CD4-positive, alpha-beta T cell treated with Interleukin-2 at 100 ng/mL for 4 hours (primary cell): ENCODE results near the gene FAM107A.

ENCODE experiments used
- DNase-seq: peaks from one replicate; pipeline ENCODE4 v3.0.0-alpha.2; 2020; ENCODE audit warnings: low spot score

The FAM107A gene

DNA sequence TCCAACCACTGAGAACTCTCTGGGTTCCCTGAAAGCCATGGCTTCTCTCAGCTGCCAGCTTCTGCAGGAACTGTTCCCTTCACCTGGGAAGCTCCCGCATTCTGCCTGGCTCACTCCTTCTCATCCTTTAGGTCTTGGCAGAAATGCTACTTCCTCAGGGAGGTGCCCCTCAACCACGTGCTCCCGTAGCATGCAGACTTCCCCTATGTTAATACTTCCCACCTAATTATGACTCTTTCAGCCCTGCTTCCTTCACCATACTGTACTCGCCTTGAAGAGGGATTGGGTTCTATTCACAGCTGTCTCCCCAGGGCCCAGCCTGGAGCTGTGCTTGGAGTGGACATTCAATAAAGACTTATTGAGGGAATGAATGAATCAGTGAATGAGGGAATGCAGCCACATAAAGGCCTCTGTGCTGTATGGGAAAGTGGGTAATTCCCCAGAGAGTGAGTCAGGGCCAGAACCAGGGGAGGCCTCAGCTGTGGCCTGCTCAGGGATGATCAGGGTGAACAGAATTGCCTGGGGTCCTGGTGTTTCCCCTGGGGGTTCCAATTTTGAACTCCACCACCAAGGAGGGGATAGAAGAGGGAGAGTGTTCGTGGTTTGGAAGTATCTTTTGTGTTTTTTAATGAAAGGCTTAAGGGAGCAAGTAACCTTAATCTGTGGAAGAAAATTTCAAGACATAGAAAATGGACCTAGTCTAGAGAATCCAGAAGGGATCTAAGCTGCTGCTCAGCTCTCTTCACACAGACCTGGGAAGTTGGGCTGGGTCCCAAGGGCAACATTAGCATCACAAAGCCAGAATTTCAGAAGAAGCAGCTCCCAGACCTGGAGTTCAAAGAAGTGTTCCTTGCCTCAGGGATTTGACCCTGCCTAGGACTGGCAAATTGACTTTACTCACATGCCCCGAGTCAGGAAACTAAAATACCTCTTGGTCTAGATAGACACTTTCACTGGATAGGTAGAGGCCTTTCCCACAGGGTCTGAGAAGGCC is 14.6 kb upstream of the FAM107A start:
- no peak for DNase-seq

DNA sequence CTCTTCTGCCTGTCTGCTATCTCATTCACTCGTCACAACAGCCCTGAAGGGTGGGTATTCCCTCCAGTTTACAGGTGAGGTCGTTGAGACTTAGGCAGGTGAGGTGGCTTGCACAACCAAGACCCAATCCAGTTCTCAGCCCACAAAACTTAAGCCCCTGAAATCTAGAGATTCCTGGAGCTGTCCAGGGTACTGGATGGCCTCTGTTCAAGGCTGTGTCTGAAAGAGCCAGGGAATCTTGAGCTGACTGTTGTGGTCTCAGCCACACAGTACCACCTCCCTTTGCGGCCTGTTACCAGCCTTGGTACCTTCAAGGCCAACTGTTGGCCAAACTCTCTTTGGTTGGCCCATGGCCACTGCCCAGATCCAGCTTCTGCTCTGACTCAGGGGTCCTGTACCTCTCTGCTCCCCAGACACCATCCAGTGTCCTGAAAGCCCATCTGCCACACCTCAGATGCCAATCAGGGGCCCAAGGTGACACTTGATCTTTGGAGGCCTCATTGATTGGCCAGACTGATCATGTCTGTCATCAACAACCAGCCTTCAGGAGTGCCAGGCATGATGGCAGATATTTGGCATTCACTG is 10.9 kb upstream of the FAM107A start:
- no peak for DNase-seq

DNA sequence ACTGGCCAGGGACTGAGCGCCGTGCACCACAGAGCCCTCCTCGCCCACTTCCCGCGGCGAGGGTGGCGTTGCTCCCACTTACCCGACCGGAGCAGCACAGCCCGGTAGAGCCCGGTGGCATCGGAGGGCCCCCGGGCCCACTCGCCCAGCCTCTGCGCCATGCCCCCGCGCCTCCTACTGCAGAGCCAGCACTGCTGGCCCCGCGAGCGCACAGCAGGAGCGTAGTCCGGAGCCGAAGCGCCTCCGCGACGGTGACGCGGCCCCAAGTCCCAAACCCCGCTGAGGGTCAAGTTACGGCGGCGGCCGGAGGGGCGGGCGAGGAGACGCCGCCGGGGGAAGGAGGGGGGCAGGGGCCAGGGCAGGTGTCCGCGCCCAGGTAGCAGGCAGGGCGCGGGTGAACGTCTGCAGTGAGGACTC is 9.6 kb upstream of the FAM107A start:
- DNase-seq, result no peak

DNA sequence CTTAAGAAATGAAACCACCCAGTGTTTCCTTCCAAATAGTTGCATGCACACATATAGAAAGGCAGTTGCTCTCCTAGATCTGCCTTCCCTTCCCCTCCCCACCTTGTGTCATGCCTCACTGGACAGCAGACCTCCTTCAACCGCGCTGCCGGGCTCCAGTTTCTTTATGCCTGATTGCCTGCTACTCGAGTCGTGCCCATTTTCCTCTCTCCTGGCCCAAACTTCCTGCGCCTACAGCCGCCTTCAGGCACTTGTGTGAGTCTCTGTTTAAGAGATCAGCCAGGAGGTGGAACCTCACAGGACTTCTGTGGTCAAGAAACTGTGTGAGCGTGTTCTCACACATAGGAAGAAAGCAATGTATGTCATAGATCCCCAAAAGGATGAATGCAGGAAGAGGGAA is 8.8 kb upstream of the FAM107A start:
- DNase-seq, result no peak

DNA sequence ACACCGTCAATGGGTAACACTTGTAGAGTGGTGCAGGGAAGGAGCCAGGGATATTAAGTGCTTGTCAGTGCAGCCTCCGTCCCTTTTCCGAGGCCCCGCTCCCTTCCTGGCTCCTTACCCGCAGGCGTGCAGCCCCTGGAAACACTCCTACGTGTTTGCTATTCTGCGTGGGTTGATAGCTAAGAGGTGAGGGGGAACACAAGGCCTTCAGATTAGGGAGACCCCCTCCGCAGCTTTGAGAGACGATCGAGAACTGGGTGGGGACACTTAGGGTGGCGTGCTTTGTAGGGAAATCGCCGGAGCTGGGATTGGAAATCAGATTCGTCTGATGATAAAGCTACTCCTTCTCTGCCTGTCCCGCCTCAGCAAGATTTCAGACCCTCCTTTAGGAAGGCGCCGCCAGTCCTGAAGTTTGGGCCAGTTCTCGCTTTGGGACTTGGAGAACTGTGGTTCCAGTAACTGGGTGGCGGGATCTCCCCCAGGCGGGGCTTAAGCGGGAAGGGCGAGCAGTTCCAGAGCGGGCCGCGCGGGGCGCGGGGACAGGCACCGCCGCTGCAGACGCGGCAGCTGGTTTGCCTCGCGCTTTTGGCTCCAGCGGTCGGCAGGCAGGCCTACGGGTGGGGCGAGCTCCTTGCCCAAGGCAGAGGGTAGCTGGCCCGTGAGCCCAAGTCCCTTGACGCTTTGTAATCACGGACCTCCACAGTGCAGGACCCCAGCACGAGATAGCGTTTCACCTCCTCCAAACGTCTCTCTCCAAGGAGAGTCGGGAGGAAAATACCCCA is 8.0 kb upstream of the FAM107A start:
- peak; percentile 46 for DNase-seq

DNA sequence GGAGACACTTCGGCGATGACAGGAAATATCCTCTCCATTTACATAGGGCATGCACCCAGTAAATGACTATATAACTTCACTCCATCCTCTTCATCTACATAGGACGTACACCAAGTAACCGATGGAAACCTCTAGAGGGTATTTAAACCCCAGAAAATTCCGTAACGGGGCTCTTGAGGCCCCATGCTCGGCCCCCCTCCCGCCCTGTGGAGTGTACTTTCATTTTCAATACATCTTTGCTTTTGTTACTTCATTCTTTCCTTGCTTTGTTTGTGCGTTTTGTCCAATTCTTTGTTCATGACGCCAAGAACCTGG is 7.5 kb upstream of the FAM107A start:
- no peak for DNase-seq

DNA sequence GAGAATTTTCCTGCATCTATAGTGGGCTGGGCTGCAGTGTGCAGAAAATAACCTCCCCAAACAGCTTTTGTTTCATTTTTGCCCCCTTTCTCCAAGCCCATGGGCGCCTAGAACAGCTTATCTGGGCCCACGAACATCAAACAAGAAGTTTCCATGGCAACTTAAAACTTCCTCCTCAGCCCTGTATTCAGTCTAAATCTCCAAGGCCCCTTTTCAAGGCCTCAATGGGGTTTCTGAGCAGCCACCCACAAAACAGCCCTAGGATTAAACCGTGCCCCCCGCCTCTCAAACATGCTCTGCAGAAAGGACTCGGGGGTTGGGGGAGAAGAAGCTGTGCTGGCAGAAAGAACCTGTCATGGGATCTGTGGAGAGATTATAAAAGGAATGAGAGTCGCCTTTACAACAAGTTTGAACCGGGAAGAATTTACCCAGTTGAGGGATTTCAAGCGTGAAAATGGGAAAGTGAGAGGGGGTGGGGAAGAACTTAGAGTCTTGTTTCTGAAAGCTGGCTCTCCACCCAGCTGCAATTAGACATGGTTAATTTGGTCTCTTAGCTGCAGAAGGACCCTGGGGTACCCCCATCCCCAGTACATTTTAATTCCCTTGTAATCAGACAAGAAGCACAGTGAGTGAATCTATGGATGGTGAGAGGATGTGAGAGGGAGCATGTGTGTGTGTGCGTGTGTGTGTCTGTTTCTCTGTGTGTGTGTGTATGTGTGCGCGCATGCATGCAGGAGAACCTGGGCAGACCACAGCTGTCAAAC is 4.3 kb upstream of the FAM107A start:
- DNase-seq, result no peak

DNA sequence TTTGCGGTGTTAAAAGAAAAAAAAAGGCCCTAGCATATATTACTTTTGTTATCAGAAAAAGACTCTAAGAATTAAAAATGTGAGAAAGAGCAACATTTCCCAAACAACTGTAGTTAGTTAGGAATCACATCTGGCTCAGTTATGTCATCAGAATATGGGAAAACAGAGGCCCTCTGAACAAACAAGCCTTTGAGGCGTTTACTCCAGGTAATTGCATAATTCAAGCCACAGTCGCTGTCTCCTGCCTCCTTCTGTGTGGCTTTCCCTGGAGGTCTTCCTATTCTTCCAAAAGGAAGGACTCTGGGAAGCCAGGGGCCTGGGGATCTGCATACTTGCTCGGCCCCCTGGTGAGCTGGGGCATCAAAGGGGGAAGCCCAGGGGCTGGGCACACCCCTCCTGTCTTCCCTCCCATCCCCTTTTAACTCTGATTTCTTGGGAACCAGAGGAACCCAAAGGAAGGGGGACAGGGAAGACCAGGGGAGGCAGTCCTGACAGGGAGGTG is 3.7 kb upstream of the FAM107A start:
- DNase-seq, result no peak

DNA sequence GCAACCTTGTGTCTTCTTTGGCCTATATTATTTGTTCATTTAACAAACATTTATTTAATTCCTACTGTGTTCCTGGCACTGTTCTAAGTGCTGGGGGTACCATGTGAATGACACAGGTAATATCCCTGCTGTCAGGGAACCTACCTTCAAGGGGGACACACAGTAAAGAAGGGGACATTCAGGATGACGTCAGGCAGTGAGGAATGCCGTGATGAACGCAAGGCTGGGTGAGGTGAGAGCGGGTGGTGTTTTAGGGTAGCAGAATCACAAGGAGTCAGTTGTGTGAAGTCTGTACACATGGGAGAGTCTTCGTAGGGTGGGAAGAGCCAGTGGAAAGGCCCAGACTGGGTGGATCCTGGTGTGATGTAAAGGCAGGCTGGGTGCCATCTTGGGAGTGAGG is 1.7 kb upstream of the FAM107A start:
- no peak for DNase-seq

DNA sequence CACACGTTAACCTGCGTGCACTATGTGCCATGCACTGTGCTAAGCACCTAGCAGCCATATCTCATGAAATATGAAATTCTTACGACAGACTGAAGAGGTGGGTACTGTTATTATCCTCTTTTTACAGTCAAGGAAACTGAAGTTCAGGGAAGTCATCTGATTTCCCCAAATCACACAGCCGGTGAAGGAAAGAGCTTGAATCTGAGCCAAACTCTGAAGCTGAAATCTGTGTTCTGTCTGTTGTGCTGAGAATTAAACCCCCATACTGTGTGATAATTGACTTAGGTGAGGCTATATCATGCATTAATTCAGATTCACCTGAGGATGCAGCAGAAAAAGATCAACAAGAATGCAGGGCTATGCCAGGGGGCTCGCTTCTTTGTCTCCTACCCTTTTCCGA is 475 bp downstream of the FAM107A start:
- no peak for DNase-seq

DNA sequence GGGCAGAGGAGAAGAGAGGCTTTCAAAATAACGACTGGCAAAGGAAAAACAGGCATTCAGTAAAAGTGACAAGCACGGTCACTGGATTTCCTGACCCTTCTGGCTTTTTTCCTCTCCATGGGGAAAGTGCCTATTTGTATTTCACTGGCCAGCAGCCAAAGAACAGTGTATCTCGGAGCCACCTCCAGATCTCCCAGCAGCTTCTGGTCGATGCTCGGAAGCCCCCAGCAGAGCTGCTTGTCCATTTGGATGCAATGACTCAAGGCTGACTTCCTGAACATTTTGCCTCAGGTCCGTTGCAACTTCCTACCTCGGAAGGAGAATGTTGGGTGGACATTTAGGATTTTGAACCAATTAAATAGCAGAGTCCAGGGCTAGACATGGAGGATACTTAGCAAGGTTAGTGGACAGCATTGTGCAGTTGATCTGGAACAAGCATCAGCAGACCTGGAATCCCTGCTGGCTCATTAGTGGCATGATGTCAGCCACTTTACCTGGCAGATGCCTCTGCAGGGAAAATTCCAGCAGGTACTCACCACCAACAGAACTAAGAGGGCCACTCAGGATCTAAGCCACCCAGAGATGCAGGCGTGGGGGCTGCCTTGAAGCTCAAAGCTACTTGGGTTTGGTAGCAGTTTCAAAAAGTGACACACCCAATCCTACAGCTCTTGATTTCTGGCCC is 1.1 kb downstream of the FAM107A start:
- no peak for DNase-seq

DNA sequence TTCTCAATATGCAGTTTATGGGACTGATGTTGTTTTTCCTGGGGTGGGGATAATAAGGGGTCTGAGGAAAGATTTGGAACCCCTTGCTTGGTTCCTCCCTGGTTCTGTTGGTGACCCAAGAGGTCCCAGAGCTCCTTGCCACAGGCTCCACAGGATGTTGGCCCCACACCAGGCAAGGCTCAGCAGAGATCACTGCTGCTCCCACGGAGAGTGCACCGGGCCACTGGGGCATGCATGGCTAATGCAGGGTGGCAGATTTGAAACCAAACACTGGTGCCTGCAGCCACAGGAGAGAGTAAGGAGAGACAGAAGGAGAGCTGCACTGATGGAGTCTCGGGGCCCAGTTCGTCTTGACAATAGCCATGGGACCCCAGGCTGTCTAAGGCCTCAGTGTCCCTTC is 2.5 kb downstream of the FAM107A start:
- DNase-seq, result no peak

DNA sequence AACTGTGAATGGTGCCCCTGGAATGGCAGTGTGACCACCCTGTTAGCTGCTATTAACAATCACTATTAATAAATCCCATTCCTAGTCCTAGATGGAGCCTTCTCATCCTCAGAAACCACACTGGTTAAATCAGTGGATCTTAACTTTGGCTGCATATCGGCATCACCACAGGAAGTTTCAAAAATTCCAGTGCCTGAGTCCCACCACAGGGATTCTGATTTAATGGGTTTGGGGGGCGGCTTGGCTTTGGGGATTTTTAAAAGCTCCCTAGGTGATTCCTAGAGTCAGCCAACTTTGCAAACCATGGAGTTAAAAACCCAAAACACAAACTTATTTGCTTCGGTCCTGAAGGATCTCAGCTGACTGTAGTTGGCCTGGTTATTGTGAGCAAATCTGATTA is 3.1 kb downstream of the FAM107A start:
- no peak for DNase-seq

DNA sequence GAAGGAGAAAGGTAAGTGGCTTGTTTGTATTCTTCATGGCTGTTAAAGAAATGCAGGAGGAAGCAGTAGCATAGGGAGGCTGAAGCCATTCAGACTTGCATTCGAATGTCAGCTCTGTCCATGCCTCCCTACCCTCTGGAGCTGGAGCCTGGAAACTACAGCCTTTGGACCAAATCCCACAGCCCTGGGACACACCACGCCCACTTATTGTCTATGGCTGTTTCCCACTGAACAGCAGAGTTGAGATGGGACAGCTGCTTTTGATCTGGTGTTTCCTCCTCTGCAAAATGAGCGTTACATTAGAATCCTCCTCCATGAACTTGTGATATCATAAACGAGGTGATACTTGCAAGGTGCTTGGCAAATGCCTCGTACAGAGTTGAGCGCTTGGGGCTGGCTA is 3.6 kb downstream of the FAM107A start:
- no peak for DNase-seq

DNA sequence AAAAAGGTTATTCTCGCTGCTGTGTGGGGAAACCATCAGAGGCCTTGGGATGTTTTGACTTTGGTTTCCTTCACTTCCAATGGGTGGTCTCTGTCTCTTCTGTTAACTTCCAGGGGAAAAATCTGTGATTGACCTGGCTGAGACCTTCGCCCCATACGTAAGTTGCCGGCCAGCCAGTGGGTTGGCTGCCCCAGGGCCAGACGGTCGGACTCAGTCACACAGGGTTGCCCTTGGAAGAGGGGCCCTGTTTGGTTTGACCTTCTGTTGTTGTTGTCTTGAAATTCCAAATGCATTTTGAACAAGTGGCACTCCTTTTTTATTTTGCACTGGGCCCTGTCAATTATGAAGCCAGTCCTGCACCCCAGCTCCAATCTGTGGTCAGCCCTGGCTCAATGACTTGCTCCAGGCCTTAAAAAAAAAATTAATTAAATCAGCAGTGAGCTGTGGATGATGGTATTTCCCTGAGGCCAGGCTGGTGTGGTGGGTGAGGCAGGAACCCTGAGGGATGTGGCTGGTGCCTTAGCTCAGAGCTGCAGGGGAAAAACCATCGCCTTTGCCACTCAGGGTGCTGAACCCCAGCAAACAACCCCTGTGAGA is 4.5 kb downstream of the FAM107A start:
- DNase-seq, result no peak

DNA sequence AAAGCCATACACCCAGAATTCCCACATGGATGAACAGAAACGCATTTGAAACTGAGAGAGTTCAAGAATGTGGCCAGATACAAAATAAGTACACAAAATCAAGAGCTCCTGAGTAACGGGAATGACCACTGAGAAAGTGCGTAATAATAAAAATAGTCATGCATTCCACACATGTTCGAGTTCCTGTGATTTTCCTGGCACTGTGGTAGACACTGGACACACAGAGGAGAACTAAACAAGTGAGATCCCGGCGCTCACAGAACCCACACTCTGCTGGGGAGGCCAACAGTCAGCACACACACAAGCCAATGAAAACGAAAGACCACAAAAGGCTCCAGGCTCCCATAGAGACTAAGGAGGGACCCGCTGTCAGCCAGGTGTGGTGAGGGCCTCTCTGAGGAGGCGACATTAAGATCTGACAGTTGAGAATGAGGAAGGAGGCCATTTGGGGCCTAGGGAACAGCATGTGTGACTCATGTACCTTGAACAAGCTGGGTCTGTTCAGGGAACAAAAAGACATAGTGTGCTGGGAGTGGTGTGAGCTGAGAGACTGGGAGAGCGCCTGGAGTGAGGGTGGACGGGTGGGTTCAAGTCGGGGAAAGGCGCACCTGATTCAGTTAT is 5.1 kb downstream of the FAM107A start:
- no peak for DNase-seq

DNA sequence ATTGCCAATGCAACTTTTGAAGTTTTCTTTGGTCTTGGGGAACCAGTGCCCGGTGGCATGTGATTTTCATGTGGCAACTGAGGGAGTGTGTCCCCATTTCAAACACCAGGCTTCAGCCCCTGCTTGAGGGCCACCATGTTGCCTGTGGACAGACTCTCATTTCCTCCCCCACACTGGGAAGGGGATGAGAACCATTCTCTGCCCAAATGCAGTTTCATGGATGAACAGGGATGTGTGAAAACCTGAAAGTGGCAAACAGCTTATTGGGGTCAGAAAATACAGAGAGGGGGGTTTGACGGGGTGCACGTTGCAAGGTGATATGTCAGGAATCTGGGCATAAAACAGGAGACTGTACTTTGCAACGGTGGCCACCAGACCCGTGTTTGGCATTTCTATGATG is 6.3 kb downstream of the FAM107A start:
- no peak for DNase-seq

DNA sequence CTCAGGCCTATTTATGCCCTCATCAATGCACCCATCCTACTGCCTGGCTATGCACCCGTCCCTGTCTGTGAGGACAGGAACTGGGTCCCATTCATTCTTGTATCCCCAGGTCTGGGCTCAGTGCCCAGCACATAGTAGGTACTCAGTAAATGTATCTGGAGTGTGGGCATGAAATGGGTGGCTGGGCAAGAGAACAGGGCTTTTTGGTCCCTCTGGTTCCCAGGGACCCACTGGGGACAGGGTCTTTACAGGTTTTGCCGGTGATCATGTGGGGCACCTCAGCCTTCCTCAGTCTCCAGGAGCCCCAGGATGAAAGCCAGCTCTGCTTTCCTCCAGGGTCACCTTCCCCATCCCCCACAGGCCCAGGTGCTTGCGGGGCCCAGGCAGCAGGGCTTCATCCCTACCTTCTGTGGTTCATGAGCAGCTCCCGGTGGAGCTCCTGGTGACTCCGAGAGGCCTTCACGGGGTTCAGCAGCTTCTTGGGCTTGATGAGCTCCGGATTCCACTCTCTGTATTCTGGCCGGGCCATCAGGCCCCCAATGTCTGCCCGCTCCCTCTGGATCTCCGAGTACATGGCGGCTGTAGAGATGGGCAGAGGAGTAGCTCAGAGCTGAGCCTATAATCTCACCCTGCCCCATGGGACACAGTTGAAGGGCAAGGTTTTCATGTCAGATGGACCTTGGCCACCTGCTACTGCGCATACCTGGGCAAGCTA is 7.7 kb downstream of the FAM107A start:
- DNase-seq, result no peak

DNA sequence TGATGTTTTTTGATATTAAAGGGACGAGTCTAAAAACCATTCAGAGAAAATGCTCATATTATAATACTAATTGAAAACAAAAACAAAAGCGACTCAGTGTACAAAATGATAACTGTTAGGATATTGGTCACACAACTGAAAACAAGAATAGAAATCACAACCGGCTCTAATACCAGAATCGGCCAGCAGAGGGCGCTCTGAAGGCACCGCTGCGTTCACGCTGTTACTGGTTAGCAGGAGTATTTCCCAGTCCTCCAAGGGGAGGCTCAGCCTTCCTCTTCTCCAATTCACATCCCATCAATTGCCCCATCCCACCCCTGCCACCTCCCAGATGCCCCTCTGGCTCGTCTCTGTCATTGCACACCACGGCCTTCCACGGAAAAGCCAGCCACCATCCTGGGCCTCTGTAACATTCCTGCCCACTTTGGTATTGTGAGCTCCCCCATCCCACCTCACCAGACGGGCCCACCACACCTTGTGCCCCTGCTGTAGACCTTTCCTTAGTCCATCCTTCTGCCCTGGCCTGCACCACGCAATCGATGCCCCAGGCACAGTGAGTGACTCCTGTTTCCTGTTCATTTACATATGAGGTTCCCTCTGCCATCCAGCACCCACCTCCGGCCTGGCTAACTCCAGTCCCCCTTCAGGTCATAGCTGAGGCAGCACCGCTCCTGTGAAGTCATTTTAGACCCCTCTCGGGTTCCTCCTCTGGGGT is 8.5 kb downstream of the FAM107A start:
- DNase-seq, result peak; percentile 74

DNA sequence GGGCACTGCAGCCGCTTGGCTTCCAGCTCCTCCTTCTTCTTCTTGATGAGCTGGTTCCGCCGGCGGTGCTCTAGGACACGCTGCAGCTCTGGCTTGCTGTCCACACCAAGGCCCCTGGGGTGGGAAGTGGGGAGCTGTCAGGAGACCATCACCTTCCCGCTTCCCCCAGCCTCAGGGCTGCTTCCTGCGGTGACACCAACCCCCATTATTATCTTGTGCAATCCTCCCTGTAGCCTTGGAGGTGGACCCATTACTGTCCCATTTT is 10.0 kb downstream of the FAM107A start:
- no peak for DNase-seq
